Activated CD8-positive, alpha-beta memory T cell treated with anti-CD3 and anti-CD28 coated beads for 1 hour (primary cell): ENCODE results near the gene MLC1.
"Not testable (repeated sequence)": the region's sequence is repeated elsewhere in the genome, so short reads cannot be mapped to it uniquely, and the experiment has no call there.

Source experiments
- DNase-seq, 2 donors: peaks; one replicate each; pipeline ENCODE4 v3.0.0-alpha.2; 2020; ENCODE audit warnings: low read depth in 1 of 2; ENCODE audit errors: extremely low read depth in 1 of 2

The MLC1 gene

DNA sequence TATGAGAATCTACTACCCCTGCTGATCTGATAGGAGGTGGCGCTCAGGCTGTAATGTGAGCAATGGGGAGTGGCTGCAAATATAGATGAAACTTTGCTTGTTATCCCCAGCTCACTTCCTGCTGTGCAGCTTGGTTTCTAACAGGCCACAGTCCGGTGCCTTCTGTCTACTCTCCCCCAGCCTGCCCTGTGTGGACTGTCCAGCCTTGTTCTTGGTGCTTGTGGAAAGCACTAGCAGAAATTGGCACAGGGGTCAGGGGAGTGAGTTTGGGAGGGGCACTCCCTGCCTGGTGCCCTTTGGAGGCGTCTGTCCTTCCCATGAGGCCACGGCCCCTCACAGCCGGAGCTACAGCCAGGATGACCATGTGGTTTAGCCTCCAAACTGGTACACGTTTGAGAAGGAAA, 18.9 kb upstream of the MLC1 start:
- no peak for DNase-seq

DNA sequence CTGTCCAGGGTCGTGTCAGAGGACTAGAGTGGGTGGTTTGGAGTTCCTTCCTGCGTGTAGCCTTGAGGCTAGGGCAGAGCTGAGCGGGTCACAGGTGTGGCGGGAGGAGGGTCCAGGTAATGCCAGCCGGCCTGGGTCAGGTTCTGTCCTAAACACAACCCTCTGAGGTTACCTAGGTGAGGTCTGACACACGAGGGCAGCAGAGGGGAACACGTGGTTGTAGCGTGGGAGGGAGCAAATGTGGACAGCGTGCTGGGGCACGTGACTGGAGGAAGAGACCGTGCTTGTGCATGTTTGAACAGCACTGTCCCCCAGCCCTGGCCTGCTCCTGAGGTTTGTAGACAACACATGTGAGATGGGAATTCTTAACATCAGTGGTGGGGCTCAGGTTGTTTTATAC, 17.7 kb upstream of the MLC1 start:
- DNase-seq = no peak

DNA sequence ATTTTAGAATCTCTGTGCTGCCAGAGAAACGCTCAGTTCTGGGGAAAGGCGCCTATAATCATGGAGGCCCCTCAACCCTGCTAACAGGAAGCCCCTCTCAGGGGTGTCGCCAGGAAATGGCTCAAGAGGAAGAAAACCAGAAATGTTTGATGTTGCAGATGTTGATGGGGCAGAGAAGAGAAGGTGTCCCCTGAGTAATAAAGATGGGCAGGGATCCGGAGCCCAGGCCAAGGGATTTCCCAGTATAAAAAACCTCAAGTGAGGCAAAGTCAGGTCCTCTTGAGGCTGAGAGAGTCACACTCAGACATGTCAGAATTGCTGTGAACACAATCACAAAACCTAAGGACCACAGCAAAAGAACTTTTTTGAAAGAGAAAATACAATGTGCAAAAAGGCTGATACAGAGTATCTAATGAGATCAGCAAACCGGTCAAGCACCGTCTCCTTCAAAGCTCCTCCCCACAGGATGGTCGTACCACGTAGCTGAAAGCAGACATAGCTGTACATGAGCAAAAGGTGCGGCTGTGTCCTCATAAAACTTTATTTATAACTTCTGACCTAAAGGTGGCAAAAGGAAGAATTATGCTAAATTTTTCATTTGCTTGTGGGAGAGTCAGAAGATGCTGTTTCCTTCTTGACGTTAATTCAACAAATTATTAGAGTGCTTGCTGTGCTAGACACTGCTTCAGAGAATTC, 16.8 kb upstream of the MLC1 start:
- no peak for DNase-seq

DNA sequence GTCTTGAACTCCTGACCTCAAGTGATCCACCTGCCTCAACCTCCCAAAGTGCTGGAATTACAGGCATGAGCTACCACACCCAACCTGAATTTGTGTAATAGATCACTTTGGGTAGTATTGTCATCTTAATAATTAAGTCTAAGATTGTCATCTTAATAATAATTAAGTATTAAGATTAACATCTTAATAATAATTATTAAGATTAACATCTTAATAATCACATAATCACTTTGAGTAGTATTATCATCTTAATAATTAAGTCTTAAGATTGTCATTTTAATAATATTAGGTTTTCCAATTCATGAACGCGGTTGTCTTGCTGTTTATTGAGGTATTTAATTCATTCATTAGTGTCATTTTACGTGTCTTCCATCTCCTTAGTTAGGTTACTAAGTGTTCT, 12.8 kb upstream of the MLC1 start:
- no peak for DNase-seq

DNA sequence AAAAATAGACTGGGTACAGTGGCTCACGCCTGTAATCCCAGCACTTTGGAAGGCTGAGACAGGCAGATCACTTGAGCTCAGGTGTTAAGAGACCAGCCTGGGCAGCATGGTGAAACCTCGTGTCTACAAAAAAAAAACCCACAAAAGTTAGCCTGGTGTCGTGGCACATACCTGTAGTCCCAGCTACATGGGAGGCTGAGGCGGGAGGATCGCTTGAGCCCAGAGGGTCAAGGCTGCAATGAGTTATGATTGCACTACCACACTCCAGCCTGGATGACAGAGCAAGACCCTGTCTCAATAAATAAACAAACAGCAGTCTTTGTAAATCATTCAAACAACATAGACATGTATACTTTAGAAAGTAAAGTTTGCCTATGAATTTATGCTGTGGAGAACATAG, 7.1 kb upstream of the MLC1 start:
- DNase-seq = no peak

DNA sequence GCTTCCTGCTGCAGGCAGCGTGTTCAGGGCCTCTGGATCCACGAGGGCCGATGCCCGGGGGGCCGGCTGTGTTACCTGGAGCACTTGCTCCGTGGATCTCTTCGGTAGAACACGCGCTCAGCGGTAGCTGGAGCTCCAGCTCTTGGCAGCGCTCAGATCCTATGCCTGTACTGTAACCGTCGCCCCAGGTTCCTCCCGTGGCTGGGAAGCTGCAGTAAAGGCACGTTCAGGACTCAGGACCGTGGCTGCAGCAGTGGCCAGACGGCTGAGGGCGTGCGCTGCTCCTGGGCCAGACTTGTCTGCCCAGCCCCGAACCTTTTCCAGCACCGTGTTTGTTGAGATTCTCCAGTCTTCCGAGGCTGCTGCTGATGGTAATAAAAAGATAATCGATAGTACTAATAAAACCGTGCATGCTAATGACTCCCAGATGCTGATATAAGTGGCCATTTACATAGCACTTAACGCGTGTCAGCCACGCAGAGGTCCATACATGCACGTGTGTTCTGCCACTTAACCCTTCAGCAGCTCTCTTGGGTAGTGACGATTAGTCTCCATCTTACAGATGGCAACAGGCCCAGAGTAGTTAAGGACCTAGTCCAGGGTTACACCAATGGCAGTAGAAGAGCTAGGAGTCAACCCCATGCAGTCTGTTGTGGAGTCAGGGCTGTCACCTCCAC, 6.0 kb upstream of the MLC1 start:
- no peak for DNase-seq

DNA sequence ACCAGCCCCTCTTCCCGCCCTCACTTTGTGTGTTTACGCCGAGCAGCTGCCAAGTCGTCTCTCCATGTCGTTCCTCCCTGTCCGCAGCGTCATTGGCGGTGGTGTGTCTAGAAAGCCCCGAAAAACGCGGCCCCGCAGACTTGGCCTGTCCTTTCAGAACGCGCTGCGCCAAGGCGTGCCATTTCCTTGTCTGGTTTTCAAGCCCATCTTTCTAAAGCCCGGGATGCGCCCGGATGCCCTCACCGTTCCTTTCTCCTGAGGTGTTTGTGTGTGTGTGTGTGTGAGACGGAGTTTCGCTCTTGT, 5.1 kb upstream of the MLC1 start:
- DNase-seq = no peak

DNA sequence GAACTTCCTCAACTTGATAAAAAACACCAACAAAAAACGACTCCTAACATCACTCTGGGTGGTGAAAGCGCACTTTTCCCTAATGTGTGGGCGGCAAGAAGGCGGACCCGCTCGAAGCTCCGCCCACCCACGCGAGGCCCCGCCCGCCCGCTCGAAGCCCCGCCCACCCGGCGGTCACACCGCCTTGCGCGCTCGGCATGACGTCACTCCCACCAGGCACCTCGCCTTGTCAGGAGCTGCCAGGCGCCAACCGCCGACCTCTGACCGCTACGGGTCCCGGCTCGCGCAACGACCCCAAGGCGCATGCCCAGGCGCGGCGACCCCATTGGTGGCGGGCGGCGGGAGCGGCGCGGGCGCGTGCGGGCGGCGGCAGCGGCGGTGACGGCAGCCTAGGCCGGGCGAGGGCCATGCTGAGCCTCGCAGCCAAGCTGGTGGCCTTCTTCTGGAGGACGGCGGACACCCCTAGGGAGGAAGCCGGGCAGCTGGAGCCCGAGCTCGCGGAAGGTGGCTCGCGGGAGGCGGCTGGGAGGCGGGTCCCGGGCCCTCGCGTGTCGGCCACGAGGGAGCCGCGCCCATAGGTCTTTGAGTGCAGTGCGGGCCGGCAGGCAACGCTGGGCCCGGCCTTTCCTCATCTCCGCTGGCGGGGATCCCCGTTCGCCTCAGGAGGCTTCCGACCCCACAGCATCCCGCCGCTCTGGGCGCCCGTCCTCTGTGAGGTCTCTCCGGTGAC, 4.6 kb upstream of the MLC1 start, which contains the start of gene MOV10L1:
TSS of gene MOV10L1 (plus strand) at position 325 of the 730 bp plus-strand sequence. CDS start at position 408, 83 bp downstream.
- DNase-seq = no peak

DNA sequence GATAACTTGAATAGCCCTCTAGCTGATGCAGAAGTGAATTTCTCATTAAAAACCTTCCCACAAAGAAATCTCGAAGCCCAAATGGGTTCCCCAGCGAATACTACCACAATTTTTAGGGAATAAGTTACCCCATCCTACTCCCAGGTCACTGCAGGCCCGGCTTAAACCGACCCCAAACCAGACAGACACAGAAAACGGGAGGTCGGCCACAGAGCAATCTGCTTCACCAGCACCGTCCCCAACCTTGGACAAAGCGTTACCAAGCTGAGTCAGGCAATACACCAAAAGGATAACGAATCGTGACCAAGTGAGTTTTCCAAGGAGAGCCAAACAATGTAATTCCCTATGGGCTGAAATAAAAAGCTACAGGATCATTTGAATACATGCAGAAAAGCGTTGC, 4.0 kb upstream of the MLC1 start:
- no peak for DNase-seq

DNA sequence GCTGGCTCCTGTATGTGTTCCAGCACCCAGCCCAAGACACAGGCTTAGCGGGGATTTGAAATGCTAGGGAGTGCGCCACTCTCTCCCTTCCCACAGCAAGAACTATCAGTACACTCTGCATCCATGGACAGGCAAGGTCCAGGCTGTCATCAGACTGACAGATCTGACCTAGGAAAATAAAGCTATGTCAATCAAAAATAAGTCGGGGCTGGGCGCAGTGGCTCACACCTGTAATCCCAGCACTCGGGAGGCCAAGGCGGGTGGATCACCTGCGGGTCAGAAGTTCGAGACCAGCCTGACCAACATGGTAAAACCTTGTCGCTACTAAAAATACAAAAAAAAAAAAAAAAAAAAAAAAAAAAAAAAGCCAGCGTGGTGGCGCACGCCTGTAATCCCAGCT, 2.9 kb upstream of the MLC1 start:
- DNase-seq = no peak

DNA sequence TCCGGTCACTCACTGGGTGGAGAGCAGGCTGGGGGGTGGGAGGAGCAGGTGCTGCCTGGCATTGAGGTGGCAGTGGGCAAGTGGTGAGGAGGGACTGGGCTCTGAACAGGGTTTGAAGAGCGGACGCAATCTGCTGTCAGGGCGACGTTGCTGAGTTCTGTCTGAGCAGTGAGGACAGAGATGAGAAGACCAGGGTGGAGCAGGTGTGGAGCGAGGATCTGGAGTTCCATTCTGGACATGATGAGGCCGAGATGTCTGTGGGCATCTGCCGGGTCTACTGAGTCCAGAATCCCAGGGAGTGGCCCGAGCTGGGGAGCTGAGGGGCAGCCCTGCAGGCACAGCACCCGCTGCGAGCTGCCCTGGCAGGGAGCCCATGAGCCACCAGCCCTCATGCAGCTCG, 2.4 kb upstream of the MLC1 start:
- DNase-seq = no peak

DNA sequence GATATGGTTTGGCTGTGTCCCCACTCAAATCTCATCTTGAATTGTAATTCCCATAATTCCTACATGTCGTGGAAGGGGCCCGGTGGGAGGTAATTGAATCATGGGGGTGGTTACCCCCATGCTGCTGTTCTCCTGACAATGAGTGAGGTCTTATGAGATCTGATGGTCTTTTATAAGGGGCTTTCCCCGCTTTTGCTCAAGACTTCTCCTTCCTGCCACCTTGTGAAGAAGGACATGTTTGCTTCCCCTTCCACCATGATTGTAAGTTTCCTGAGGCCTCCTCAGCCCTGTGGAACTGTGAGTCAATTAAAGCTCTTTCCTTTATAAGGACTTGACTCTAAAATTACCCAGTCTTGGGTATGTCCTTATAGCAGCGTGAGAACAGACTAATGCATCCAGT, 1.7 kb upstream of the MLC1 start:
- DNase-seq = not testable (repeated sequence)

DNA sequence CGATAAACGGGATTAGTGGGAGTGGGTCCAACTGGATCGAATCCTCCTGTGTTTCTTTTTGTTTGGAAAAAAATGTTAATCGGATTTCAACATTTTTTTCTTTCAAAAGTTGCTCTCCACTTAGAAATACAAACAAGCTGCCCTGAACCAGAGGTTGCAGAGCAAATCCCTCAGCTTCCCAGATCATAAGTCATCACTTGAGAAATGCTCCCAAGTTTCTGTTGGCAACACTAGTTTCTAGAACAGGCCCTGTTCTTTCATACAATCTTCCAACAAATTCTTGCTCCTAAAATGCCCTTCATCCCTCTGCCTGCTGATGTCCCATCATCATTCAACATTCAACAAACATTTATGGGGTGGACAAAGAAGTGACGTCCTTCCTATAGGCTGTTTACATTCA, 1.3 kb upstream of the MLC1 start:
- no peak for DNase-seq

DNA sequence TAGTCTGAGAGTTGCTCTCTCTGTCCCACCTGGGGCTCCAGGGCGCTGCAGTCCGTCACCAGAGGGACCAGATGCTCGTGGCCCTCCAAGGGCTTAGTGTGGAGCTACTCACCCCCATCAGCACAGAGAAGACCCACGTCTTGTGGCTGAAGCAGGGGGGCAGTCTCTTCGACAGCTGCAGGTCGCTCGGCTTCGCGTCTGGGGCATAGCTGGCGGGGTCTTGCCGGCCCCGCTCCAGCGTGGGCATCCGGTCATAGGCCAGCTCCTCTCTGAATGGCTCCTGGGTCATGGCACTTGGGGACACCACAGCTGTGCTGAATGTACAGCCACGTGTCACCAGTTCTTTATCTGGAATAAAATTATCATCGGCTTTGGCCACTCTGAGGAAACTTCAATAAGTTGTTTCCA, 608 bp downstream of the MLC1 start:
- DNase-seq = no peak

DNA sequence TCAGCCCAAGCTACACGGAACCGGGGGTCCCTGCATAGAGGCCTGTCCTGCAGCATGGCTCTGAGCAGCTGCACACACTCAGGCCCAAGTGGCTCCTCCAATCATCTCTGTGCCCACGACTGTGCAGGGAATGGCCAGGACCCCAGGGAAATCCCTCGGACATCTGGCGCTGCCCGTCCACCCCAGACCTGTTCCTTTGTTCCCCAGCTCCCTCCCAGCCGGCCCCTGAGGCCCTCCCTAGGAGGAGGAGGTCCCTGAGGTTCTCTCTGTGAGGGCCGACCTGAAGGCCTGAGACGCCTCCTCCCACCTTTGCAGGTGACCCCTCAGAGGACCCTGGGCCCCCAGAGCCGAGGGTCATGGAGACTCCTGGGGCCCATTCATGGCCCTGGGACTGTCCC, 1.1 kb downstream of the MLC1 start:
- no peak for DNase-seq

DNA sequence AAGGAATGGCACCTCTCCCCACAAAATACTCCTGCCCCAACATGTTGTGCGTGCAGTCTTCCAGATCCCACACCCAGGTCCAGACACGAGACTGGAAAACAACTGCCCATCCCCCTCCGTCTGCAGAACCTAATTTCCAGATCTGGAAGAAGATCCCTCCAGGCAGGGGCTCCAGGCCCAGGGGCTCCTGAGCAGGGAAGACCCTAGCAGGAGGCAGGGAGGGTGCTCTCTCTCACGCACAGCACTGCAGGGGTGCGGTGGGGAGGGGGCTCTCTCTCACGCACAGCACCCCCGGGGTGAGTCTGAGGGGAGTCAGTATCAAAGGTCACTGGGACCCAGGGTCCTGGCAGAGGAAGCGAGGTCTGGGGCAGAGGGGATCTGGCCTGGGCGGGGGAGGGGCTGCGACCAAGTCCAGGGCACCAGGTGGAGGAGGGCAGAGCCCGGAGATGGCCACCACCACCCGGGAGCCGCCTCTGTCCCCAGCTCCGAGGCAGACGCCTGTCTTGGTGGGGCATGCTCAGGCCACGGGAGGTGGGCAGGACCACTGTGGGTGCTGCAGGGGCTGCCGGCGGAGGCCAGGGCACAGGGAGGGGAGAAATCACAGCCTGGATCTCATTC, 1.7 kb downstream of the MLC1 start:
- DNase-seq = no peak

DNA sequence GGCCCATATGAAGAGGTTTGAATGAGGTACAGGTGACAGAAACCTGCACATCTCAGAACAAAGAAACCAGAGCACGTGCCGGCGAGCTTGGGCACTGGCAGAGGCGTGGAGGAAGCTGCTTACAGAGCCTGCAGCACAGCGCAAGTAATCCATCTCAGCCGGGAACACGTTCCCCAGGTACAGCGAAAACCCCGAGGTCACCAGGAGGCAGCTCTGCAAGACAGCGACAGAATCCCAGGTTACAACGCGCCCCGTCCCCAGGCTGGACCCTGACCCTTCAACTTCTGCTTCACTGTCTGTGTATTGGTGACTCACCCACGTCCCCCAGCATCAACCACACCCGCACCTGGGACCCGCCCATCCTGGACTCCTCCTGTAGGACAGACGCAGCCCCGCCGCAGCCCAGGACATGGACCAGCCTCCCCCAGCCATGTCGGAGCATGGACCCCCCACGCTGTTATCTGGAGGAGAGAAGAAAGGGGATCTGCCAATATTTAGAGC, 2.2 kb downstream of the MLC1 start:
- DNase-seq = no peak

DNA sequence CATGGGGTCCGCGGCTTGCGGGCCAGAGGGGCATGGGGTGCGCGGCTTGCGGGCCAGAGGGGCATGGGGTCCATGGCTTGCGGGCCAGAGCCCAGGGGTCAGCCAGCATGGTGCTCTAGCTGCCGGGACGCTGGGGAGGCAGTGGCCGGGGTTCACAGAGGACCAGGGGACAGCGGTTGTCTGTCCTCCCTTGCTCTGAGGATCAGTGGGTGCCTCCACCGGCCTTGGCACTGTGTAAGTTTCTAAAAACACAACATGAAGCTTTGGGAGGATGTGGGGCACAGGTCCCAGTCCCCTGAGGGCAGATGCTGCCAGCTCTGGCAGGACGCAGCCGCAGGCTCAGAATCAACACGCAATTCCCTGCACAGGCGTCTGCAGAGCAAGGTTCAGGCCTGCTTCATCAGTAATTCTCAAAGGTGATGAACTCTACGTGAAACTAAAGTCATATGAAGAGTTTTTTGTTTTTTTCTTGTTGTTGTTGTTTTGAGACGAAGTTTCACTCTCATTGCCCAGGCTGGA, 3.0 kb downstream of the MLC1 start:
- no peak for DNase-seq

DNA sequence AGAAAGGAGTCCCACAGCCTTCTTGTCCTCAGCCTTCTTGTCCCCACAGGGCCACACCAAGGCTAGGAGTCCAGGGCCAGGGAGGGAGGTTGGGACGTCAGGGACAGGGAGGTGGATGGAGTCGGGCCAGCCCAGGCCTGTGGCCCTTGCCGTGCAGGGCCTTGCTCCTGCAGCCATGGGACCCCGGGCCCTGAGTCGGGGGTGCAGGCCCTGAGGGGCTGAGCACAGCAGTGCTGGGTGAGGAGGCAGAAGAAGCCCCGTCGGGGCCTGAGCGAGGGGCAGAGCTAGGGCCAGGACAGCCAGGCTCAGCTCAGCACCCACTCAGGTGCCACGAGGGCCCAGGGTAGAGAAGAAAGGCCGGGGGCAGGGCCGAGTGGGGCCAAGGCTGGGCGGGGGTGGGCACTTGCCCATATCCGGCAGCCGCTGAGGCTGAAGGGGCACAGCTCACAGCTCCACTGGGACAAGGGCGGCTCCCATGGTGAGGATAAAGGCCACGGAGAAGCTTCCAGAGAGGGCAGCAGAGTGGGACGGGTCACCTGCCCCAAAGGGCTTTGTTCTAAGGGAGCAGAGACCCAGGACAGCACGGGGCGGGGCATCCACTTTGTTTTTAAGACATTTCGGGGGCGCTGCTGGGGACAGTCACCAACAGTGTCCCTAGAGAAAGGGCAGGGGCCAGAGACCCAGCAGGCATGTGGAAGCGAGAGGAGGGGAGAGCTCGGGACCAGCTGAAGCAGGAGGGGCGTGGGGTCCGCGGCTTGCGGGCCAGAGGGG, 3.6 kb downstream of the MLC1 start:
- DNase-seq = no peak

DNA sequence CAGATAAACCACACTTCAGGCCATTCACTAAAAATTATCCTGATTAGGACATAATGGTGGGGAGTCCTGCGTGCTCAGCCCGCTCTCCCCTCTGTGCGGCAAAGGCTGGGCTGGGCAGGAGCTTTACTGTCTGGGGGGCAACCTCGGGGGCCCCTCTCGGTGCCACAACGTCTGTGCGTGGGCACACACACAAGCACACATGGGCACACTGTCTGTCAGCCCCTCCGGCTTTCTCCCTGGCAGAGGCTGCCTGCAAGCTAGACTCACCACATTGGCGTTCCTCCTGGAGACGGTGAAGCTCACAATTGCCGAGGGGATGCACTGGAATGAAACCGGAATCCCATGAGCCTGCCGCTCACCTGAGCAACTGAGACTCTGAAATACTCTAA, 5.2 kb downstream of the MLC1 start:
- no peak for DNase-seq

DNA sequence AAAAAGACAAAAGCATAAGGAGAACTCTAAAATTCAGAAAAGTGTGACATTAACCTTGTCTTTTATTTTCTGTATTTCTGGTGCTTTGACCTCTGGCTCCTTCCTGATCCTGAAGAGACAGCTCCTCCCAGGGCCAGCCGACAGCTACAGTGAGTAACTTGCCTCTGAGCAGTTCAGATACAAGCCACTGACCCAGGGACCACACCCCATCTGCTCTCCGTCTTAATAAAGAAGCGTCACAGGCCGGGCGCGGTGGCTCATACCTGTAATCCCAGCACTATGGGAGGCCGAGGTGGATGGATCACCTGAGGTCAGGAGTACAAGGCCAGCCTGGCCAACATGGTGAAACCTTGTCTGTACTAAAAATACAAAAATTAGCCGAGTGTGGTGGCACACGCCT, 6.5 kb downstream of the MLC1 start:
- no peak for DNase-seq
